HG03045 (cell line): ENCODE data around the gene ZNF480.
"Not testable (repeated sequence)": the region's sequence is repeated elsewhere in the genome, so short reads cannot be mapped to it uniquely, and the experiment has no call there.

Experiments used
- ATAC-seq: cut with Tn5 transposase; IDR thresholded peaks from one replicate; pipeline ENCODE4 v1.9.1; 2021; ENCODE audit warnings: mild to moderate bottlenecking, moderate library complexity; ENCODE audit not compliant: unreplicated experiment

The ZNF480 gene

DNA sequence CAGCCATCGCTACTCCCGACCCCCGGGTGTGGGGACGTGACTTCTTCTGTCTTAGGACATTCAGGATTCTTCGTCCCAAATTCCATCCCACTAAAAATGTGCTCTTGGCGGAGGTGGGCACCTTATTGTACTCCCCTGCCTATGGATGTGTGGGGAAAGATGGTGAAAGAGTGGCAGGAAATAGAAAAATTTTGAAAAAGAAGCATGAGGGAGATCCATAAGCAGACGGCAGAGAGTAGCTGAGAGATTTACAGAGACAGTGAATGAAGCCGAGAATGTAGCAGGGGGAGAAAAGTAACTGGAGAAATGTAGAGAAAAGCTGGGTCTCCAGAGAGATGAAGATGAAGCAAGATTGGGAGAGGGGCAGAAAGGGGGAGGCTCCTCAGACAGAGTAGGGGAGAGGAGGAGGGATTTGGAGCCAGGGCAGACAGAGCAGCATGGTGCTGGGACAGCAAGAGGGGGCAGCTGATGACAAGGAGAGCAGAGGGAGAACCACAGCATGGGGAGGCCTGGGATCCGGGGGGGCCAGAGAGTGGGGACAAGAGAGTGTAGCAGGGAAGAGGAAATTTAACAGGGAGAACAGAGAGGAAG is 39.9 kb downstream of the ZNF480 start:
- no peak for ATAC-seq

DNA sequence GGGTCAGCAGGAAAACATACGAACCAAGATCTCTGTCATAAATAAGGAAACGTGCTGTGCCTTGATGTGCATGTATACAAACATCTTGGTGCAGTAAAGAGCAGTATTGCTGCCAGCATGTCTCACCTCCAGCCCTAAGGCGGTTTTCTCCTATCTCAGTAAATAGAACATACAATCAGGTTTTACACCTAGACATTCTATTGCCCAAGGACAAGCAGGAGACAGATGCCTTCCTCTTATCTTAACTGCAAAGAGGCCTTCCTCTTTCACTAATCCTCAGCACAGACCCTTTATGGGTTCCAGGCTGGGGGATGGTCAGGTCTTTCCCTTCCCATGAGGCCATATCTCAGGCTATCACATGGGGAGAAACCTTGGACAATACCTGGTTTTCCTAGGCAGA is 42.1 kb downstream of the ZNF480 start:
- ATAC-seq, result not testable (repeated sequence)

DNA sequence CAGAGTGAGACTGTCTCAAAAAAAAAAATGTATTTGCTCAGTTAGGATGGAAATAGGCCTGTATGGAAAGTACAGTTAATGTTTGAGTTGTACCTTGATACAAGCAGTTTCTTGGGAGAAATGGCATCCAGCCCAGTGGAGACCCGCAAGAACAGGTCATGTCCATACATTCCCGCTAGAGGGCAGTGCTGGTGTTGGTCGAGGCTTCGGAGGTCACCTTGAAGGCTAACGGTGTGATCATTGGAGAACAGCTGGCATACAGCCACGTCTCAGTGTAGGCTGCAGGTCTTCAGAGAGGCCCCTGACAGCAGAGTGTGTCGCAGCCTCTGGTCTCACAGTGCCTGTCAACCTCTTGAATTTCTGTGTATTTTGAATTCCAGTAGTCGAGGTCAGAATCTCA is 46.6 kb downstream of the ZNF480 start:
- ATAC-seq, result no peak

- no peak for ATAC-seq
These were observed 48.2 kb downstream of the ZNF480 start for GRCh38 chr19:52345162-52345561.

GRCh38 chr19:52351512-52351911 is 54.5 kb downstream of the ZNF480 start:
- no peak for ATAC-seq

DNA sequence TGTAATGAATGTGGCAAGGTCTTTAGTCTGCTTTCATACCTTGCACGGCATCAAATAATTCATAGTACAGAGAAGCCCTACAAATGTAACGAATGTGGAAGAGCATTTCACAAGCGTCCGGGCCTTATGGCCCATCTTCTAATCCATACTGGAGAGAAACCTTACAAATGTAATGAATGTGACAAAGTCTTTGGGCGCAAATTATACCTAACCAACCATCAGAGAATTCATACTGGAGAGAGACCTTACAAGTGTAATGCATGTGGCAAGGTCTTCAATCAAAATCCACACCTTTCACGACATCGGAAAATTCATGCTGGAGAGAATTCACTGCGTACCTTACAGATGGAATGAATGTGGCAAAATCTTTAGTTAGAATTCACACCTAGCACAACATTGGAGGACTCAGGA is 69.5 kb downstream of the ZNF480 start:
- ATAC-seq, result no peak

DNA sequence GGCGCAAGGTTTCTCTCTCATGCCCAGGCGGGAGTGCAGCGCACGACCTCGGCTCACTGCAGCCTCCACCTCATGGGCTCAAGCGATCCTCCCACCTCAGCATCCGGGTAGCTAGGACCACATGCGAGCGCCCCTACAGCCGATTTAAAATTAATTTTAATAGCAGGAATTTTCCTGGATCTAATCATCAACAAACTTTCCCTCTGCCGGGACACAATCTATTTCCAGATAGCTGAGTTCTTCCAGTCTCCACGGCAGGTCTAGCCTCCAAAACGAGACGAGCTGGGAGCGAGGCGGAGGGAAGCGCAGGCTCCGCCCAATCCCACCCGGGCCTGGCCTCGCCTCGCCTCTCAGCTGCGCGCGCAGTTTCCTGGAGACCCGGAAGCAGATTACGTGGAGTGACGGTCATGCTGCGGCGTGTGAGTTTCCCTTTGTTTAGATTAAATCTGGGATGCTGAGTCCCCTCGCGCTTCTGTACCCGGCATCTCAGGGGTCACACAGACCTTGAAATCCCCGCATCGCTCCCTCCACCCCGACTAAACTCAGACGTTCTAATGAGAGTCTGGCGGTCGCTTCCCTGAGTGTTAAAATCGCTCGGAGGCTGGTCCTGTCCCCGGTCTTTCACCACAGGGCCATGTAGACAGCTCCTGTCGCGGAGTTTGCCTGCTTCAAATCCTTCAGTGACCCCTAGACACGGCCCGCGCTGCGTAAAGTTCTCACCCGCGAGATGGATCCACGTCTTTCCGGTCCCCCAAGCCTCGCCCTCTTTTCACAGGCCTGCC is 72.8 kb downstream of the ZNF480 start, which contains the start of gene ZNF880:
Gene ZNF880 (plus strand): TSS at position 365 of the 782 bp plus-strand sequence. CDS start 43 bp downstream, at position 408.
- no peak for ATAC-seq

DNA sequence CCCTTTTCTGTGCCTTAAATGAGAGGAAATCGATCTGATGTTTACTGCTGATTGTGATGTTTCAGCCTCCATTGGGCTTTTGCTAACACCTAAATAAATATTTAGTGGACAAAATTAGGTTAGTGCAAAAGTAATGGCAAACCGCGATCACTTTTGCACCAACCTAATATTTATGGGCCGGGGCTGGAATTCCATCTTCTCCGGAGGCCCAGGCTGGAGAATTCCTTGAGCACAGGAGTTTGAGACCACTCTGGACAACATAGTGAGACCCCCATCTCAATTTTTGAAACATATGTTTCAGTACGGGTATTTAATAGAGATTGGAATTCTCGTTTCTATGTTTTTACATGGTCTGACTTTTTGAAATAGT is 73.4 kb downstream of the ZNF480 start:
- no peak for ATAC-seq
